GM23338 (cell line): ENCODE results near the gene DCP2. TPM values are rescaled to one million over a fixed set of nuclear protein-coding genes. Genes with fewer than 3 reads are reported as not detected.

Experiments used
- ATAC-seq: fragments of 200-7000 bp; cut with Tn5 transposase; 3 replicates; pipeline ENCODE4 v1.9.1; 2020
- DNase-seq: peaks from one replicate; pipeline ENCODE4 v3.0.0-alpha.2; 2015; ENCODE audit warnings: low spot score
- H2AFZ ChIP-seq: fragments of 200-600 bp; sonication (generic); 2 replicates; pipeline ENCODE4 v1.8.0; 2016; ENCODE audit warnings: antibody characterized with exemption, mild to moderate bottlenecking, moderate library complexity
- H3F3A ChIP-seq: fragments of 200-600 bp; sonication (generic); replicated peaks from 2 replicates; pipeline ENCODE4 v1.8.0; 2017; ENCODE audit warnings: antibody characterized with exemption, mixed run types, low read depth
- H3K27ac ChIP-seq: fragments of 200-600 bp; sonication (generic); 2 replicates; pipeline ENCODE4 v1.6.1; 2016; ENCODE audit warnings: low read depth
- H3K27me3 ChIP-seq: fragments of 200-600 bp; sonication (generic); 2 replicates; pipeline ENCODE4 v1.8.0; 2016; ENCODE audit warnings: mild to moderate bottlenecking, mixed run types, moderate library complexity; ENCODE audit not compliant: insufficient read depth
- H3K36me3 ChIP-seq: fragments of 200-600 bp; sonication (generic); 2 replicates; pipeline ENCODE4 v1.8.0; 2016; ENCODE audit warnings: mild to moderate bottlenecking; ENCODE audit not compliant: insufficient read depth
- H3K4me1 ChIP-seq: fragments of 200-600 bp; sonication (generic); 2 replicates; pipeline ENCODE4 v1.8.0; 2016; ENCODE audit warnings: mild to moderate bottlenecking, moderate library complexity; ENCODE audit not compliant: insufficient read depth
- H3K4me2 ChIP-seq: fragments of 200-600 bp; sonication (generic); 2 replicates; pipeline ENCODE4 v1.7.1; 2017; ENCODE audit warnings: mixed run types
- H3K4me3 ChIP-seq: fragments of 200-600 bp; sonication (generic); 2 replicates; pipeline ENCODE4 v1.6.1; 2016; ENCODE audit warnings: mixed run types
- H3K79me2 ChIP-seq: fragments of 200-600 bp; sonication (generic); replicated peaks from 2 replicates; pipeline ENCODE4 v1.8.0; 2017; ENCODE audit warnings: mild to moderate bottlenecking; ENCODE audit not compliant: insufficient read depth
- H3K9me2 ChIP-seq: fragments of 200-600 bp; sonication (generic); 2 replicates; pipeline ENCODE4 v1.8.0; 2017; ENCODE audit not compliant: insufficient read depth
- H4K20me1 ChIP-seq: fragments of 200-600 bp; sonication (generic); replicated peaks from 2 replicates; pipeline ENCODE4 v1.8.0; 2017; ENCODE audit warnings: mild to moderate bottlenecking; ENCODE audit not compliant: insufficient read depth
- H3K27ac Mint-ChIP-seq: 2 replicates; pipeline ENCODE4 v1.8.0; 2020; ENCODE audit warnings: inconsistent platforms, mild to moderate bottlenecking, moderate library complexity, mixed read lengths
- H3K27me3 Mint-ChIP-seq: 3 replicates; pipeline ENCODE4 v1.8.0; 2022; ENCODE audit warnings: low read depth, mild to moderate bottlenecking, moderate library complexity, mixed read lengths, inconsistent platforms; ENCODE audit not compliant: insufficient read depth, poor library complexity
- H3K36me3 Mint-ChIP-seq: 3 replicates; pipeline ENCODE4 v1.8.0; 2021; ENCODE audit warnings: low read depth, mild to moderate bottlenecking, inconsistent platforms, moderate library complexity, mixed read lengths
- H3K4me1 Mint-ChIP-seq: 3 replicates; pipeline ENCODE4 v1.8.0; 2020; ENCODE audit warnings: mild to moderate bottlenecking, inconsistent platforms, mixed read lengths
- H3K4me3 Mint-ChIP-seq: 3 replicates; pipeline ENCODE4 v1.8.0; 2021; ENCODE audit warnings: moderate library complexity, mild to moderate bottlenecking, inconsistent platforms, mixed read lengths
- H3K9me3 Mint-ChIP-seq: 3 replicates; pipeline ENCODE4 v1.8.0; 2020; ENCODE audit warnings: moderate library complexity, mild to moderate bottlenecking, inconsistent platforms, mixed read lengths
- CREB1 ChIP-seq: fragments of 250-450 bp; sonication (Bioruptor Pico); IDR thresholded peaks from 2 replicates; pipeline ENCODE4 v1.5.0; 2020; ENCODE audit warnings: low read depth, mild to moderate bottlenecking, moderate library complexity
- EZH2 ChIP-seq: fragments of 200-600 bp; sonication (generic); IDR thresholded peaks from one replicate; pipeline ENCODE4 v1.8.0; 2017; ENCODE audit warnings: antibody characterized with exemption, mild to moderate bottlenecking, low read depth; ENCODE audit not compliant: unreplicated experiment
- STAT1 ChIP-seq: IDR thresholded peaks from one replicate; pipeline ENCODE4 v1.6.1; 2016; ENCODE audit warnings: antibody characterized with exemption; ENCODE audit not compliant: unreplicated experiment
- ZNF114 ChIP-seq: fragments of 250-450 bp; sonication (Bioruptor Pico); IDR thresholded peaks from 2 replicates; pipeline ENCODE4 v1.5.0; 2020; ENCODE audit warnings: mild to moderate bottlenecking, moderate library complexity
- ZNF331 ChIP-seq: fragments of 250-450 bp; sonication (Bioruptor Pico); IDR thresholded peaks from 2 replicates; pipeline ENCODE4 v1.5.0; 2020; ENCODE audit warnings: low read depth, mild to moderate bottlenecking, moderate library complexity
- polyA plus RNA-seq: library from polyadenylated mRNA; unstranded; fragments of >200 nt; fragmentation: Nextera tagmentation; extraction: Ambion mirVana; gene quantifications from 2 replicates; pipeline ENCODE4 v1.2.1, GENCODE V29; 2016
- total RNA-seq: library from RNA; depleted of rRNA; stranded (reverse); fragments of >200 nt; shearing (Covaris generic); gene quantifications from 2 replicates; pipeline ENCODE4 v1.2.3, GENCODE V29; 2014
- TF ChIP-seq, protein P1 (sequence below): IDR thresholded peaks from one replicate; pipeline ENCODE4 v1.6.1; 2018; ENCODE audit warnings: antibody characterized with exemption; ENCODE audit not compliant: unreplicated experiment
- TF ChIP-seq, protein P2 (sequence below): fragments of 250-450 bp; sonication (Bioruptor Pico); IDR thresholded peaks from 2 replicates; pipeline ENCODE4 v1.5.0; 2020; ENCODE audit warnings: mild to moderate bottlenecking, moderate library complexity
- TF ChIP-seq, protein P3 (sequence below), 2 experiments: fragments of 200-600 bp in 1 of 2; sonication (generic) in 1 of 2; conservative IDR thresholded peaks; 2 replicates each; pipeline versions ENCODE4 v1.5.1 to v1.6.1; 2016 to 2017; ENCODE audit warnings: antibody characterized with exemption in 2 of 2, low read depth in 2 of 2, mild to moderate bottlenecking in 2 of 2, moderate library complexity in 1 of 2
- TF ChIP-seq, protein P4 (sequence below): IDR thresholded peaks from 2 replicates; pipeline ENCODE4 v1.6.1; 2016; ENCODE audit warnings: antibody characterized with exemption

DCP2 gene
- total and polyA plus RNA-seq, 2 experiments from 2014 or later, result 96.6 to 165 TPM

DNA sequence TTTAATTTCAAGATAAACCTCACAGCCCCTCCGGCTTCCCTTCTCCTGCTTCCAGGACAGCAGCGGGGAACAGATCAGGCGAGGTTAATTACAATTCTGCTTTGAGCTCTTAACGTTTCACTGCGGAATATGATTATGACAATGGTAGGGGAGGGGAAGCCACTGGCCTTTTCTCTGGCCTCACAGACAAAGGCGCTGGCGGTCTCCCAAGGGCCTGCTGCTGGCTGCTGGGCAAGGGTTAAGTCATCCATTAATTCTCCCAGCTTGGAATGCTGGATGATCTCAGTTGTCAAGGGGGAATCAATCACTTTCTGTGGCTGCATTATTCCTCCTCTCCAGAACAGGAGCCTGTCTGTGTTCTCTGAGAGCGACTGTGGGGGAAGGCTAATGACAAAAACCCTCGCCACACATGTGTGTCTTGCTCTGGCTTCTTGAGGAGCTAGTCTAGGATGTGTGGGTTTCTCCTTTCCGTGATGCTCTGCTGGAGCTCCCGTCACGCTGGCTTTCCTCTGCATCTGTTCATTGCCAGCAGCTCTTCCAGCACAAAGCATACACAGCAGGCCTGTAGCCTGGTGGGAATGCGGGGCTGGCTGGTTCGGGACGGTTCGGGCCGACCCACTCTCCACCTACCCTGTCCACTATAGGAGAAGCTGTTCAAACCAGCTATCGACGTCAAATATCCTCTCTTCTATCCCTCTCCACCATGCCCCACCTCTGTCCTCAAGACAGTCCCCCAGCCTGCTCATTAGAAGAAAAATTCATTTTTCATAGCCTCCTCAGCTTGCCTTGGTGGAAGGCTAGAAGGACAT, 82.8 kb downstream of the DCP2 start (continued):
- no peak for TF ChIP-seq ZNF331 (CRISPR knock-in tag)
- TF ChIP-seq, protein P1, sequence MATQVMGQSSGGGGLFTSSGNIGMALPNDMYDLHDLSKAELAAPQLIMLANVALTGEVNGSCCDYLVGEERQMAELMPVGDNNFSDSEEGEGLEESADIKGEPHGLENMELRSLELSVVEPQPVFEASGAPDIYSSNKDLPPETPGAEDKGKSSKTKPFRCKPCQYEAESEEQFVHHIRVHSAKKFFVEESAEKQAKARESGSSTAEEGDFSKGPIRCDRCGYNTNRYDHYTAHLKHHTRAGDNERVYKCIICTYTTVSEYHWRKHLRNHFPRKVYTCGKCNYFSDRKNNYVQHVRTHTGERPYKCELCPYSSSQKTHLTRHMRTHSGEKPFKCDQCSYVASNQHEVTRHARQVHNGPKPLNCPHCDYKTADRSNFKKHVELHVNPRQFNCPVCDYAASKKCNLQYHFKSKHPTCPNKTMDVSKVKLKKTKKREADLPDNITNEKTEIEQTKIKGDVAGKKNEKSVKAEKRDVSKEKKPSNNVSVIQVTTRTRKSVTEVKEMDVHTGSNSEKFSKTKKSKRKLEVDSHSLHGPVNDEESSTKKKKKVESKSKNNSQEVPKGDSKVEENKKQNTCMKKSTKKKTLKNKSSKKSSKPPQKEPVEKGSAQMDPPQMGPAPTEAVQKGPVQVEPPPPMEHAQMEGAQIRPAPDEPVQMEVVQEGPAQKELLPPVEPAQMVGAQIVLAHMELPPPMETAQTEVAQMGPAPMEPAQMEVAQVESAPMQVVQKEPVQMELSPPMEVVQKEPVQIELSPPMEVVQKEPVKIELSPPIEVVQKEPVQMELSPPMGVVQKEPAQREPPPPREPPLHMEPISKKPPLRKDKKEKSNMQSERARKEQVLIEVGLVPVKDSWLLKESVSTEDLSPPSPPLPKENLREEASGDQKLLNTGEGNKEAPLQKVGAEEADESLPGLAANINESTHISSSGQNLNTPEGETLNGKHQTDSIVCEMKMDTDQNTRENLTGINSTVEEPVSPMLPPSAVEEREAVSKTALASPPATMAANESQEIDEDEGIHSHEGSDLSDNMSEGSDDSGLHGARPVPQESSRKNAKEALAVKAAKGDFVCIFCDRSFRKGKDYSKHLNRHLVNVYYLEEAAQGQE, result no peak
- no peak for TF ChIP-seq ZNF114 (CRISPR knock-in tag)

DNA sequence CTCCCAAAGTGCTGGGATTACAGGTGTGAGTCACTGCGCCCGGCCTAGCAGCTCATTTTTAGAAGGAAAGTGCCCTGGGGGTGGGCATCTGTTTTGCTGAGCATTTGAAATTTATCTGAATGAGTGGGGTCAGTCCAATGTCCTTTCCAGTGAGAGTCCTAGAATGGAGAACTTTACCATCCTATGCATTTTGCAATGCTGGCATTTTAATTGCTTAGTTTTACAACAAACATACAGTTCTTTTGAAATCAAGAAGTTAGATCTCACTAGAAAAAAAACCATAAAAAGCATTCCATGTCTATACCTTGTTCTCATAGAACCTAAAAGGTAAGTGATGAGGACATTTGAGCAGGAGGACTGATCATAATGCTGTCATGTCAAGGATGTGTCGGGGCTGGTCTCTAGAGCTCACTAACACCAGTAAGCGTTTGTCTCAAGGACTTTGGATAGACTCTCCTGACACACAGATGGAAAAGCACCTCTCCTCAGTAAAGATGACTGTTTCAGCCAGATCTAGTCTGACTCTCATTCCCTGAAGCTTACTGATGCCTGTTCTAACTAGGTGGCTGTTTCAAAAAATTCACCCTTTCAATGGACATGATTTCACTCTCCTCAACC, 83.9 kb downstream of the DCP2 start:
- no peaks in the 10 kb centered on the region for H3K79me2 ChIP-seq
- ATAC-seq (no peak), DNase-seq (no peak)
- no peaks in the 10 kb centered on the region for H3K4me1 ChIP-seq
- peaks cover 17% of the 10 kb centered on the region for H3K4me1 Mint-ChIP-seq
- no peak overlapping the region for H3K4me2 ChIP-seq
- H3K36me3 ChIP-seq, result no peaks in the 10 kb centered on the region
- no peak overlapping the region for H3K27ac Mint-ChIP-seq
- H3K9me3 Mint-ChIP-seq, result no peaks in the 10 kb centered on the region; the same call in 2 of the 3 replicates
- H3K4me3 ChIP-seq, result no peak overlapping the region
- H3K36me3 Mint-ChIP-seq, result peaks cover 12% of the 10 kb centered on the region; the same call in 1 of the 3 replicates
- peaks cover 10% of the 10 kb centered on the region for H3K27me3 Mint-ChIP-seq
- no peak overlapping the region for H2AFZ ChIP-seq
- 0 out of 2 replicates have a peak, but pooled peaks cover 3% of the 10 kb centered on the region for H3F3A ChIP-seq
- no peaks in the 10 kb centered on the region for H3K9me2 ChIP-seq
- H3K27me3 ChIP-seq, result no peaks in the 10 kb centered on the region
- no peaks in the 10 kb centered on the region for H4K20me1 ChIP-seq
- no peak overlapping the region for H3K27ac ChIP-seq
- no peak overlapping the region for H3K4me3 Mint-ChIP-seq
- no peak for TF ChIP-seq ZNF114 (CRISPR knock-in tag)
- TF ChIP-seq, protein P2, sequence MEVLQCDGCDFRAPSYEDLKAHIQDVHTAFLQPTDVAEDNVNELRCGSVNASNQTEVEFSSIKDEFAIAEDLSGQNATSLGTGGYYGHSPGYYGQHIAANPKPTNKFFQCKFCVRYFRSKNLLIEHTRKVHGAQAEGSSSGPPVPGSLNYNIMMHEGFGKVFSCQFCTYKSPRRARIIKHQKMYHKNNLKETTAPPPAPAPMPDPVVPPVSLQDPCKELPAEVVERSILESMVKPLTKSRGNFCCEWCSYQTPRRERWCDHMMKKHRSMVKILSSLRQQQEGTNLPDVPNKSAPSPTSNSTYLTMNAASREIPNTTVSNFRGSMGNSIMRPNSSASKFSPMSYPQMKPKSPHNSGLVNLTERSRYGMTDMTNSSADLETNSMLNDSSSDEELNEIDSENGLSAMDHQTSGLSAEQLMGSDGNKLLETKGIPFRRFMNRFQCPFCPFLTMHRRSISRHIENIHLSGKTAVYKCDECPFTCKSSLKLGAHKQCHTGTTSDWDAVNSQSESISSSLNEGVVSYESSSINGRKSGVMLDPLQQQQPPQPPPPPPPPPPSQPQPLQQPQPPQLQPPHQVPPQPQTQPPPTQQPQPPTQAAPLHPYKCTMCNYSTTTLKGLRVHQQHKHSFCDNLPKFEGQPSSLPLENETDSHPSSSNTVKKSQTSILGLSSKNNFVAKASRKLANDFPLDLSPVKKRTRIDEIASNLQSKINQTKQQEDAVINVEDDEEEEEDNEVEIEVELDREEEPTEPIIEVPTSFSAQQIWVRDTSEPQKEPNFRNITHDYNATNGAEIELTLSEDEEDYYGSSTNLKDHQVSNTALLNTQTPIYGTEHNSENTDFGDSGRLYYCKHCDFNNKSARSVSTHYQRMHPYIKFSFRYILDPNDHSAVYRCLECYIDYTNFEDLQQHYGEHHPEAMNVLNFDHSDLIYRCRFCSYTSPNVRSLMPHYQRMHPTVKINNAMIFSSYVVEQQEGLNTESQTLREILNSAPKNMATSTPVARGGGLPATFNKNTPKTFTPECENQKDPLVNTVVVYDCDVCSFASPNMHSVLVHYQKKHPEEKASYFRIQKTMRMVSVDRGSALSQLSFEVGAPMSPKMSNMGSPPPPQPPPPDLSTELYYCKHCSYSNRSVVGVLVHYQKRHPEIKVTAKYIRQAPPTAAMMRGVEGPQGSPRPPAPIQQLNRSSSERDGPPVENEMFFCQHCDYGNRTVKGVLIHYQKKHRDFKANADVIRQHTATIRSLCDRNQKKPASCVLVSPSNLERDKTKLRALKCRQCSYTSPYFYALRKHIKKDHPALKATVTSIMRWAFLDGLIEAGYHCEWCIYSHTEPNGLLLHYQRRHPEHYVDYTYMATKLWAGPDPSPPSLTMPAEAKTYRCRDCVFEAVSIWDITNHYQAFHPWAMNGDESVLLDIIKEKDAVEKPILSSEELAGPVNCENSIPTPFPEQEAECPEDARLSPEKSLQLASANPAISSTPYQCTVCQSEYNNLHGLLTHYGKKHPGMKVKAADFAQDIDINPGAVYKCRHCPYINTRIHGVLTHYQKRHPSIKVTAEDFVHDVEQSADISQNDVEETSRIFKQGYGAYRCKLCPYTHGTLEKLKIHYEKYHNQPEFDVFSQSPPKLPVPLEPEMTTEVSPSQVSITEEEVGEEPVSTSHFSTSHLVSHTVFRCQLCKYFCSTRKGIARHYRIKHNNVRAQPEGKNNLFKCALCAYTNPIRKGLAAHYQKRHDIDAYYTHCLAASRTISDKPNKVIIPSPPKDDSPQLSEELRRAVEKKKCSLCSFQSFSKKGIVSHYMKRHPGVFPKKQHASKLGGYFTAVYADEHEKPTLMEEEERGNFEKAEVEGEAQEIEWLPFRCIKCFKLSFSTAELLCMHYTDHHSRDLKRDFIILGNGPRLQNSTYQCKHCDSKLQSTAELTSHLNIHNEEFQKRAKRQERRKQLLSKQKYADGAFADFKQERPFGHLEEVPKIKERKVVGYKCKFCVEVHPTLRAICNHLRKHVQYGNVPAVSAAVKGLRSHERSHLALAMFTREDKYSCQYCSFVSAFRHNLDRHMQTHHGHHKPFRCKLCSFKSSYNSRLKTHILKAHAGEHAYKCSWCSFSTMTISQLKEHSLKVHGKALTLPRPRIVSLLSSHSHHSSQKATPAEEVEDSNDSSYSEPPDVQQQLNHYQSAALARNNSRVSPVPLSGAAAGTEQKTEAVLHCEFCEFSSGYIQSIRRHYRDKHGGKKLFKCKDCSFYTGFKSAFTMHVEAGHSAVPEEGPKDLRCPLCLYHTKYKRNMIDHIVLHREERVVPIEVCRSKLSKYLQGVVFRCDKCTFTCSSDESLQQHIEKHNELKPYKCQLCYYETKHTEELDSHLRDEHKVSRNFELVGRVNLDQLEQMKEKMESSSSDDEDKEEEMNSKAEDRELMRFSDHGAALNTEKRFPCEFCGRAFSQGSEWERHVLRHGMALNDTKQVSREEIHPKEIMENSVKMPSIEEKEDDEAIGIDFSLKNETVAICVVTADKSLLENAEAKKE (CRISPR knock-in tag), result no peak
- TF ChIP-seq STAT1, result no peak
- TF ChIP-seq ZNF331 (CRISPR knock-in tag), result no peak
- TF ChIP-seq, protein P3, sequence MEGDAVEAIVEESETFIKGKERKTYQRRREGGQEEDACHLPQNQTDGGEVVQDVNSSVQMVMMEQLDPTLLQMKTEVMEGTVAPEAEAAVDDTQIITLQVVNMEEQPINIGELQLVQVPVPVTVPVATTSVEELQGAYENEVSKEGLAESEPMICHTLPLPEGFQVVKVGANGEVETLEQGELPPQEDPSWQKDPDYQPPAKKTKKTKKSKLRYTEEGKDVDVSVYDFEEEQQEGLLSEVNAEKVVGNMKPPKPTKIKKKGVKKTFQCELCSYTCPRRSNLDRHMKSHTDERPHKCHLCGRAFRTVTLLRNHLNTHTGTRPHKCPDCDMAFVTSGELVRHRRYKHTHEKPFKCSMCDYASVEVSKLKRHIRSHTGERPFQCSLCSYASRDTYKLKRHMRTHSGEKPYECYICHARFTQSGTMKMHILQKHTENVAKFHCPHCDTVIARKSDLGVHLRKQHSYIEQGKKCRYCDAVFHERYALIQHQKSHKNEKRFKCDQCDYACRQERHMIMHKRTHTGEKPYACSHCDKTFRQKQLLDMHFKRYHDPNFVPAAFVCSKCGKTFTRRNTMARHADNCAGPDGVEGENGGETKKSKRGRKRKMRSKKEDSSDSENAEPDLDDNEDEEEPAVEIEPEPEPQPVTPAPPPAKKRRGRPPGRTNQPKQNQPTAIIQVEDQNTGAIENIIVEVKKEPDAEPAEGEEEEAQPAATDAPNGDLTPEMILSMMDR (conservative IDR thresholded peaks at IDR 0.05; ENCODE audit: low read depth in 2 of 2), result no peak
- TF ChIP-seq, protein P4, sequence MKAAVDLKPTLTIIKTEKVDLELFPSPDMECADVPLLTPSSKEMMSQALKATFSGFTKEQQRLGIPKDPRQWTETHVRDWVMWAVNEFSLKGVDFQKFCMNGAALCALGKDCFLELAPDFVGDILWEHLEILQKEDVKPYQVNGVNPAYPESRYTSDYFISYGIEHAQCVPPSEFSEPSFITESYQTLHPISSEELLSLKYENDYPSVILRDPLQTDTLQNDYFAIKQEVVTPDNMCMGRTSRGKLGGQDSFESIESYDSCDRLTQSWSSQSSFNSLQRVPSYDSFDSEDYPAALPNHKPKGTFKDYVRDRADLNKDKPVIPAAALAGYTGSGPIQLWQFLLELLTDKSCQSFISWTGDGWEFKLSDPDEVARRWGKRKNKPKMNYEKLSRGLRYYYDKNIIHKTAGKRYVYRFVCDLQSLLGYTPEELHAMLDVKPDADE, result no peak
- TF ChIP-seq CREB1, result no peak
- no peak for TF ChIP-seq EZH2
